Thyroid gland (tissue), 4 donors: ENCODE results near the gene KPNA3. TPM values are rescaled to one million over a fixed set of nuclear protein-coding genes. Genes with fewer than 3 reads are reported as not detected.
"Not testable (repeated sequence)": the region's sequence is repeated elsewhere in the genome, so short reads cannot be mapped to it uniquely, and the experiment has no call there.

Experiments used
- DNase-seq, 2 donors: peaks; one replicate each; pipeline ENCODE4 v3.0.0-alpha.2; 2019
- H3K27ac ChIP-seq, 3 donors: fragments of 200-600 bp; sonication (generic); 1 replicate in 2 of 3; 2 replicates in 1 of 3; pipeline ENCODE4 v1.5.1; 2016 to 2019; ENCODE audit warnings: mild to moderate bottlenecking in 1 of 3, moderate library complexity in 1 of 3
- H3K27me3 ChIP-seq: fragments of 200-600 bp; sonication (generic); one replicate; pipeline ENCODE4 v1.5.1; 2019
- H3K36me3 ChIP-seq, 2 donors: fragments of 200-600 bp; sonication (generic); one replicate each; pipeline ENCODE4 v1.5.1; 2016 to 2019
- H3K4me1 ChIP-seq, 2 donors: fragments of 200-600 bp; sonication (generic); one replicate each; pipeline ENCODE4 v1.5.1; 2017 to 2019
- H3K4me3 ChIP-seq, 3 donors: fragments of 200-600 bp; sonication (generic); replicated peaks in 1 of 3; 1 replicate in 2 of 3; 2 replicates in 1 of 3; pipeline ENCODE4 v1.5.1; 2016; ENCODE audit warnings: mild to moderate bottlenecking in 1 of 3
- H3K9me3 ChIP-seq: fragments of 200-600 bp; sonication (generic); one replicate; pipeline ENCODE4 v1.5.1; 2017
- CTCF ChIP-seq, 6 experiments: fragments of 200-600 bp in 3 of 6; fragments of 450-650 bp in 3 of 6; sonication (generic) in 3 of 6; IDR thresholded peaks; one replicate each; pipeline ENCODE4 v1.5.1; 2016 to 2019; ENCODE audit warnings: antibody characterized with exemption in 6 of 6, mild to moderate bottlenecking in 2 of 6, inconsistent platforms in 1 of 6, moderate library complexity in 1 of 6
- POLR2A ChIP-seq, 2 donors: fragments of 450-650 bp; IDR thresholded peaks; one replicate each; pipeline ENCODE4 v1.6.1; 2017; ENCODE audit warnings: antibody characterized with exemption in 2 of 2, mild to moderate bottlenecking in 2 of 2, moderate library complexity in 1 of 2
- WGBS, 2 donors: methylation state at CpG; one replicate each; pipeline ENCODE4 v1.1.5; 2017; 5-methylcytosine and 5-hydroxymethylcytosine counted together
- intact Hi-C: fragments of 100-400 bp; cut with DNase I; formaldehyde crosslinking; loops from one replicate; pipeline ENCODE4 v1.15.1; 2023
- total RNA-seq, 4 donors: library from RNA; depleted of rRNA; stranded (reverse); fragments of >200 nt; gene quantifications; one replicate each; pipeline ENCODE4 v1.2.3, GENCODE V29; 2016

KPNA3 gene
- total RNA-seq, 4 donors from 2014 or later, result 29.5 to 34.6 (median 32.1) TPM

GRCh38 chr13:49828453-49828852, 36.0 kb upstream of the KPNA3 start:
- WGBS, 2 donors, result 77 to 84% methylated on average over 2 of the region's 2 CpGs
- H3K4me3 ChIP-seq, result no peak overlapping the region
- H3K4me1 ChIP-seq, result no peaks in the 10 kb centered on the region
- H3K27me3 ChIP-seq, result no peaks in the 10 kb centered on the region
- intact Hi-C loops, result no loop called here
- H3K9me3 ChIP-seq, result no peaks in the 10 kb centered on the region
- no peak overlapping the region for H3K27ac ChIP-seq
- no peaks in the 10 kb centered on the region for H3K36me3 ChIP-seq
- DNase-seq, result no peak
- TF ChIP-seq POLR2A (IDR thresholded peaks at IDR 0.05), result no peak
- no peak for TF ChIP-seq CTCF (IDR thresholded peaks at IDR 0.05)

GRCh38 chr13:49827891-49828290, 35.4 kb upstream of the KPNA3 start:
- DNase-seq, result no peak
- no peaks in the 10 kb centered on the region for H3K9me3 ChIP-seq
- no peak overlapping the region for H3K4me3 ChIP-seq
- H3K4me1 ChIP-seq, result no peaks in the 10 kb centered on the region
- no peaks in the 10 kb centered on the region for H3K27me3 ChIP-seq
- no peak overlapping the region for H3K27ac ChIP-seq
- 80 to 86% methylated on average over 3 of the region's 3 CpGs for WGBS, 2 donors
- TF ChIP-seq CTCF (IDR thresholded peaks at IDR 0.05) (no peak), POLR2A (IDR thresholded peaks at IDR 0.05) (no peak)
- intact Hi-C loops, result no loop called here
- H3K36me3 ChIP-seq, result no peaks in the 10 kb centered on the region

GRCh38 chr13:49827336-49827735, 34.9 kb upstream of the KPNA3 start:
- 90 to 91% methylated on average over 2 of the region's 2 CpGs for WGBS, 2 donors
- TF ChIP-seq POLR2A (IDR thresholded peaks at IDR 0.05), result no peak
- TF ChIP-seq CTCF (IDR thresholded peaks at IDR 0.05), result no peak
- Histone ChIP-seq H3K4me3 (no peak overlapping the region), H3K27ac (no peak overlapping the region), H3K9me3 (no peaks in the 10 kb centered on the region), H3K4me1 (no peaks in the 10 kb centered on the region), H3K27me3 (no peaks in the 10 kb centered on the region), H3K36me3 (no peaks in the 10 kb centered on the region)
- DNase-seq, result no peak
- intact Hi-C loops, result no loop called here

GRCh38 chr13:49821216-49822009, 28.9 kb upstream of the KPNA3 start:
- H3K36me3 ChIP-seq, result no peaks in the 10 kb centered on the region
- 81 to 82% methylated on average over 5 of the region's 5 CpGs for WGBS, 2 donors
- H3K27me3 ChIP-seq, result no peaks in the 10 kb centered on the region
- no peaks in the 10 kb centered on the region for H3K4me1 ChIP-seq
- intact Hi-C loops, result no loop called here
- TF ChIP-seq POLR2A (IDR thresholded peaks at IDR 0.05) (no peak), CTCF (IDR thresholded peaks at IDR 0.05) (no peak)
- no peak overlapping the region for H3K4me3 ChIP-seq
- H3K27ac ChIP-seq, result no peak overlapping the region
- no peak for DNase-seq
- H3K9me3 ChIP-seq, result no peaks in the 10 kb centered on the region

DNA sequence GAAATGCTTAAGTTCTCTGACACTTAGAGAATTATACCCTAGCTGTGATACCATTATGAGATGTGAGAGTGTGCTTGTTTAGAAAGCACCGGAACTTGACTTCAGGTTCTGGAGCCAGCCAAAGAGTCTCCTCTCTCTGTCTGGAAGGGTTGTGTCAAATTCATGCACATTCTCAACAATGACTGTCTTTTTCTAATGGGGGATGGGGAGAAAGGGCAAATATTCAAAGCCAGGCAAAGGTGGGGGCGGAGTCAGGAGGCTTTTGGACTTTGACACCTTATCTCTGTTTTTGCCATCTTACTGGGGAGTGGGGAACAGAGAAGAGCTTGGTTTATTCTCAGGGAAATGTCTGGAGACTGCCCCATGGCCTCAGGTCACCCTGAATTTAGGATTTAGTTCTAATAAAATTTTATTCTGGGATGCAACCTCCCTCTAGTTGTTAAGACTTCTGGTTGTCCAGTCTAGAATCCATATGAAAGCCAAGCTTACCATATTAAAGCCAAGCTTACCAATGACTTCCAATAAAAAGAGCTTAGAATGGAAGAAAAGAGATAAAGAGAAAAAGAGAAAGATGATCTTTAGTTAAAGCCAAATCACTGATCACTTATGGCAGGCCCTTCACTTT, 28.2 kb upstream of the KPNA3 start:
- Histone ChIP-seq H3K27me3 (no peaks in the 10 kb centered on the region), H3K36me3 (no peaks in the 10 kb centered on the region), H3K27ac (no peak overlapping the region), H3K4me3 (no peak overlapping the region), H3K9me3 (no peaks in the 10 kb centered on the region), H3K4me1 (no peaks in the 10 kb centered on the region)
- DNase-seq, result no peak
- TF ChIP-seq POLR2A (IDR thresholded peaks at IDR 0.05) (no peak), CTCF (IDR thresholded peaks at IDR 0.05) (no peak)
- intact Hi-C loops, result no loop called here
- 73 to 77% methylated on average over 2 of the region's 2 CpGs for WGBS, 2 donors

GRCh38 chr13:49816047-49816446, 23.6 kb upstream of the KPNA3 start:
- H3K27me3 ChIP-seq, H3K4me3 ChIP-seq, H3K27ac ChIP-seq, intact Hi-C loops, DNase-seq, H3K36me3 ChIP-seq, H3K9me3 ChIP-seq, H3K4me1 ChIP-seq: not testable (repeated sequence)
- 94 to 95% methylated on average over 4 of the region's 4 CpGs for WGBS, 2 donors
